HG03139 (cell line): ENCODE measurements around the gene ALDH1B1.
A peak's percentile ranks its signal among the peaks of the same experiment; 100 is the strongest.

ENCODE experiments used
- ATAC-seq: cut with Tn5 transposase; IDR thresholded peaks from one replicate; pipeline ENCODE4 v1.9.1; 2021; ENCODE audit not compliant: unreplicated experiment

Gene ALDH1B1

GRCh38 chr9:38437193-38437823, 44.8 kb downstream of the ALDH1B1 start:
- no peak for ATAC-seq

DNA sequence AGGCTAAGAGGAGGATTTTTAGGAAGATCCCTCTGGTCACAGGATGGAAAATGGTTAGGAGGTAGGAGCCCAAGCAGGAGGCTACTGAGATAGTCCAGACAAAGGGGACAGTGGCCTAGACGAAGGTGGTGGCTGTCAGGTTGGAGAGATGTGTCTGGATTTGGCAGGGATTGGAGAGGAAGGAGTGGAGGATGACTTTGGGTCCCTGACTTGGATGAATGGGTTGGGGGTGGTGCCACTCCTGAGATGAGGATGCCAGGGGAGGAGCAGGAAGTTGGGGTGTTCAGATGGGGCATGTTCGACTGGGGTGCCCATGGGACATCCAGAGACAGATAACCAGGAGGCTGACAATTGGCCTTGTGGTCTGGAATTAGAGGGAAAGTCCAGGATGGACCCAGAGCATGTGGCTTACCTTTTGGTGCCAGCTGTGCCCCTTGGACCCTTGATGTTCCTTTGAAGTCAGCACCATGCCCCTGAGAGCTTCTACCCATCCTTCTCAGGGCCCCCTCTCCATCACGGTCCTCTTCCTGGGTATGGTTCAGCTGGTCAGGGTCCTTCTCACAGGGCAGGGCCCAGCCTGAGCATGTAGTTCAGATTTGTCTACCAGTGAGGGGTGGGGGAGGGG, 46.9 kb downstream of the ALDH1B1 start:
- no peak for ATAC-seq

DNA sequence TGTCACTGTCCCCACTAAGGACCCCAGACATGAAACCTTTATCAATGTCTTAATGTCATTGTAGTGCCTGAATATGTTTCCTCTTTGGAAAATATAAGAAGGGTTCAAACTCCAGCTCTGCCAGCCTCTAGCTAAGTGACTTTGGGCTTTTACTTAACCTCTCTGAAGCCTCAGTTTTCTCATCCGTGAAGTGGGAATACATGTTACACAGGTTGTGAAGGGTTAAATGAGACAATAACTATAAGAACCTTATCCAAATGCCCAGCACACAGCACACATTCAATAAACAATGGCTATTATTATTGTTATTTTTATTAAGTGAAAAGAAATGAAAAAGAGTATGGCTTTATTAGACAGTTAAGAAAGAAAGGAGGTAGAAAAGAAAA, 47.4 kb downstream of the ALDH1B1 start:
- no peak for ATAC-seq

GRCh38 chr9:38440516-38440915, 48.0 kb downstream of the ALDH1B1 start:
- no peak for ATAC-seq

GRCh38 chr9:38441347-38442085, 49.0 kb downstream of the ALDH1B1 start:
- ATAC-seq = no peak

DNA sequence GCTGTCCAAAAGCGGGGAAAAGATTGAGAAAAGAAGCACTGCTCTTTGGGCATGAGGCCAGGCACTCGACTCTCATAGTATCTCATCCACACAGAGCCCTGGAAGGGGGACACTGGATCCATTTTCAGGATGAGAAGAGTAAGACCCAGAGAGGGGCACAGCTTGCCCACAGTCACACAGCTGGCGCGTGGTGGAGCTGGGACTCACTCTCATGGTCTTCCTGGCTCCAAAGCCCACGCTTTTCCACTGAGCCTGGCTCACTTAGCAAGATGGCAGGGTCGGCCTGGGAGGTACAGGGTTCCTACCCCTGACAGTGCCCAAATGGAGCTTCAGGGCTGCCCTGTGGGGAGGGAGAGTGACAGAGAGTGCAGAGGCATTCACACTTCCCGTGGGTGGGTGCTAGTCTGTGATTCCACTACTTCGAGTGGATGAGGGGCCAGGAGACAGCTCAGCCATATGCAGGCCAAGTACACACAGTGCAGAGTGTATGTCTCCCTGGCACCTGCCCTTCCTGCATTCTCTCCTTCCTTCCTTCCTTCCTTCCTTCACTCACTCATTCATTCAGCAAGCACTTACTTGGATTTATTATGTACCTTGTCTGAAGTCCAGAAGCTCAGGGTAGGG, 50.1 kb downstream of the ALDH1B1 start:
- ATAC-seq = no peak

- ATAC-seq = no peak
Measured at GRCh38 chr9:38443181-38443580, 50.7 kb downstream of the ALDH1B1 start.

DNA sequence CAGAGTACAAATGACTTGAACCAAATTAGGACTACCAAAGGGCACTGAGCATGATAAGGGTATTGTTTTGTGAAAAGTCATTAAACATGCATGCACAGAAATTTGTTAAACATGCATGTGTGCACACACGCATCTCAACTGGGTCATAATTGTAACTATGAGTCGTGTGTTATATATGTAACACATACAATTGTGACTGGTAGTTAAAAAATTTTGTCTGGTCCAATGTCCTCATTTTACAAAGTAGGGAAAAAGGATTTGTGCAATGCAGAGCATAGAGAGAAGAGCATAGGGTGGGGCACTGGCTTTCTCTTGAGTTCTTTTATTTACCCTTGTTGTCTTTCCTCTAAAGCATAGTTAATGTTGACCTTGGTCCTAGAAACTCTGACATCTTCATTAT, 51.1 kb downstream of the ALDH1B1 start:
- ATAC-seq = no peak

GRCh38 chr9:38445154-38446043, 52.9 kb downstream of the ALDH1B1 start:
- peak; percentile 96 for ATAC-seq

DNA sequence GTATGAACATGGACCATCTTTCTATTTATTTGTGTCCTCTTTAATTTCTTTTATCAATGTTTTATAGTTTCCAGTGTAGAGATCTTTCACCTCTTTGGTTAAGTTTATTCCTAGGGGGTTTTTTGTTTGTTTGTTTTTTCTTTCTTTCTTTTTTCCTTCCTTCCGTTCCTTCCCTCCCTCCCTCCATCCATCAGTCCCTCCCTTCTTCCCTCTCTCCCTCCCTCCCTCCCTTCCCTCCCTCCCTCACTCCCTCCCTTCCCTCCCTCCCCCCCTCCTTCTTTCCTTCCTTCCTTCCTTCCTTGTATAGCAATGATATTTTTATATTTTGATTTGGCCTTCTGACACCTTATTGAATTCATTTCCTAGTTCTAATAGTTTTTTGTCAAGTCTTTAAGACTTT, 55.2 kb downstream of the ALDH1B1 start:
- no peak for ATAC-seq
